Esophagus muscularis mucosa (tissue), 3 donors: Measurements from ENCODE around the gene APH1B.

ENCODE experiments used
- POLR2AphosphoS5 ChIP-seq, 2 donors: sonication (generic); formaldehyde crosslinking; IDR thresholded peaks; one replicate each; pipeline ENCODE4 v1.6.1; 2017; ENCODE audit warnings: antibody characterized with exemption in 2 of 2
- TF ChIP-seq, protein P1 (sequence below), 3 experiments: fragments of 200-600 bp in 2 of 3; fragments of 450-650 bp in 1 of 3; sonication (generic) in 2 of 3; IDR thresholded peaks; one replicate each; pipeline ENCODE4 v1.5.1; 2017 to 2019; ENCODE audit warnings: antibody characterized with exemption in 3 of 3, mild to moderate bottlenecking in 2 of 3, moderate library complexity in 1 of 3

DNA sequence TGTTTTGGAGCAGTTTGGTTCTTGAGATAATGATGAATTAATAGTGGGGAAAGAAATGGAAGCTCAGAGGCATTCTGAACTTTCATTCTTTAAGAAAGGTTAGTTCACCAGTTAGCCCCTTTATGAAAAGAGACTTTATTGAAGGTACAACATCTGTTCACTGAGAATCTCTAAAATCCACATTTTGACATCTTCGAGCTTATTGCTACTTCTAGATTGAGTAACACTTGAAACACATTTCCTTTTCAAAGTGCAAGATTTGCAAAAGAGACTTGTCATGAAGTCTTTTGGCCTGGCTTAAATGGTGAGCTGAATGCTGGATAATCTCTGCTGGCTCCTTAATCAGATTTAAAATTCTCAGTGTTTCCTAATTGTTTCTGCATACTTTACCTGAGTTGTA is 45.7 kb upstream of the APH1B start:
- no peak for TF ChIP-seq POLR2AphosphoS5 (IDR thresholded peaks at IDR 0.05)
- TF ChIP-seq, protein P1, sequence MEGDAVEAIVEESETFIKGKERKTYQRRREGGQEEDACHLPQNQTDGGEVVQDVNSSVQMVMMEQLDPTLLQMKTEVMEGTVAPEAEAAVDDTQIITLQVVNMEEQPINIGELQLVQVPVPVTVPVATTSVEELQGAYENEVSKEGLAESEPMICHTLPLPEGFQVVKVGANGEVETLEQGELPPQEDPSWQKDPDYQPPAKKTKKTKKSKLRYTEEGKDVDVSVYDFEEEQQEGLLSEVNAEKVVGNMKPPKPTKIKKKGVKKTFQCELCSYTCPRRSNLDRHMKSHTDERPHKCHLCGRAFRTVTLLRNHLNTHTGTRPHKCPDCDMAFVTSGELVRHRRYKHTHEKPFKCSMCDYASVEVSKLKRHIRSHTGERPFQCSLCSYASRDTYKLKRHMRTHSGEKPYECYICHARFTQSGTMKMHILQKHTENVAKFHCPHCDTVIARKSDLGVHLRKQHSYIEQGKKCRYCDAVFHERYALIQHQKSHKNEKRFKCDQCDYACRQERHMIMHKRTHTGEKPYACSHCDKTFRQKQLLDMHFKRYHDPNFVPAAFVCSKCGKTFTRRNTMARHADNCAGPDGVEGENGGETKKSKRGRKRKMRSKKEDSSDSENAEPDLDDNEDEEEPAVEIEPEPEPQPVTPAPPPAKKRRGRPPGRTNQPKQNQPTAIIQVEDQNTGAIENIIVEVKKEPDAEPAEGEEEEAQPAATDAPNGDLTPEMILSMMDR (IDR thresholded peaks at IDR 0.05), result no peak
